Rectal smooth muscle tissue (tissue), 1 donor: ENCODE data around the gene TMEM222.
A peak's percentile ranks its signal among the peaks of the same experiment; 100 is the strongest.

Experiments
- H3K27ac ChIP-seq: one replicate; pipeline ENCODE4 v1.7.0; 2013; ENCODE audit warnings: low read depth, low read length, inconsistent platforms
- H3K27me3 ChIP-seq: one replicate; pipeline ENCODE4 v1.7.0; 2013; ENCODE audit warnings: low read length; ENCODE audit not compliant: control insufficient read depth, insufficient read depth
- H3K36me3 ChIP-seq: one replicate; pipeline ENCODE4 v1.7.0; 2013; ENCODE audit warnings: low read length; ENCODE audit not compliant: control insufficient read depth, insufficient read depth
- H3K4me1 ChIP-seq: one replicate; pipeline ENCODE4 v1.7.0; 2013; ENCODE audit warnings: low read length; ENCODE audit not compliant: control insufficient read depth, insufficient read depth
- H3K4me3 ChIP-seq: one replicate; pipeline ENCODE4 v1.7.0; 2013; ENCODE audit warnings: low read length
- H3K9ac ChIP-seq: one replicate; pipeline ENCODE4 v1.7.0; 2013; ENCODE audit warnings: low read length

TMEM222 gene

GRCh38 chr1:27335506-27336422, 13.8 kb downstream of the TMEM222 start:
- Histone ChIP-seq H3K27me3 (no peaks in the 10 kb centered on the region), H3K4me3 (no peak overlapping the region), H3K36me3 (peaks cover 20% of the 10 kb centered on the region)

DNA sequence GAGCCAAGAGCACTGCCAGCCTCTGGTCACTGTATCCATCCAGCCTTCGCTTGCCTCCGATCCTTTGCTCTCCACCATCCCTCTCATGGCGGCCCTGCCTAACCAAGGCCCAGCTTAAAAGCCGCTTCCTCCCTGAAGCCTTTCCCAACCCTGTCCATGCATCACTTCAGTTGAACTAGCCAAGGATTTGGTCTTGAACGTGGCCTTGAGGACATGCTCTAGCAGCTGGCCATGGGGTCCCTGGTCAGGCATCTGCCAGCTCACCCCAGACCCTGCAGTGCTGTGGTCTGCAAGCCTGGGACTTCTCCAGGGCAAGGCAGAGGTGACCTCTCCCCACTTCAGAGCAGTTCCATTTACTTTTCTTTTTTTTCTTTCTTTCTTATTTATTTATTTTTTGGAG, 14.8 kb downstream of the TMEM222 start:
- Histone ChIP-seq H3K9ac (no peak overlapping the region), H3K4me1 (no peaks in the 10 kb centered on the region), H3K27me3 (no peaks in the 10 kb centered on the region), H3K4me3 (no peak overlapping the region), H3K36me3 (peaks cover 20% of the 10 kb centered on the region), H3K27ac (no peak overlapping the region)

More at GRCh38 chr1:27335506-27336422, 13.8 kb downstream of the TMEM222 start:
- Histone ChIP-seq H3K9ac (no peak overlapping the region), H3K27ac (no peak overlapping the region), H3K4me1 (no peaks in the 10 kb centered on the region)

- Histone ChIP-seq H3K27me3 (no peaks in the 10 kb centered on the region), H3K9ac (no peak overlapping the region), H3K4me3 (no peak overlapping the region), H3K27ac (no peak overlapping the region), H3K36me3 (peaks cover 14% of the 10 kb centered on the region), H3K4me1 (no peaks in the 10 kb centered on the region)
Observed at GRCh38 chr1:27338751-27339150, 16.8 kb downstream of the TMEM222 start.

- Histone ChIP-seq H3K4me1 (no peaks in the 10 kb centered on the region), H3K9ac (no peak overlapping the region), H3K4me3 (no peak overlapping the region), H3K27me3 (no peaks in the 10 kb centered on the region), H3K27ac (no peak overlapping the region), H3K36me3 (peaks cover 10% of the 10 kb centered on the region)
Observed at GRCh38 chr1:27339213-27339612, 17.2 kb downstream of the TMEM222 start.

- peak within 1 kb of the TSS; percentile 70 for H3K4me3 ChIP-seq
Observed at GRCh38 chr1:27341525-27342252, 19.7 kb downstream of the TMEM222 start, which contains the start of gene SYTL1. Gene SYTL1, plus strand, starts transcription at chr1:27342022. Its CDS starts 3,313 bp downstream, at chr1:27345335.

DNA sequence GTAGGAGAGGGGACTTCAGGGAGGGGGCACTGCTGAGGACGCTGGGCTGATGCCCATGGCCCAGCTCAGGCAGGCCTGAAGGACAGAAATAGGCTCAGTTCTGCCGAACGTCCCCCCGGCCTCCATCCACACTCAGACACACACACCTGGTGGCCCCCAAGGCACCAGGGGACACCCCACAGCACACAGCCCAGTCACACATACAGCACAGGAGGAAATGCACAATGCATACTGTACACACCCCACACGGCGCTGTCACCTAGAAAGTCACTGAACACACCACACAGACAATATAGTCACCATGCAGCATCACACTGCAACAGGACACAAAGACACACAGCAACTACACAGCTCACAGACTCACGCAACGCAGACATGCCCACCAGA, 20.4 kb downstream of the TMEM222 start:
- Histone ChIP-seq H3K4me3 (peak overlapping the region; percentile 70), H3K9ac (peak overlapping the region; percentile 70), H3K27me3 (no peaks in the 10 kb centered on the region), H3K27ac (no peak overlapping the region), H3K36me3 (no peaks in the 10 kb centered on the region), H3K4me1 (no peaks in the 10 kb centered on the region)

More at GRCh38 chr1:27341525-27342252, 19.7 kb downstream of the TMEM222 start, which contains the start of gene SYTL1:
- no peaks in the 10 kb centered on the region for H3K36me3 ChIP-seq
- no peaks in the 10 kb centered on the region for H3K27me3 ChIP-seq
- no peak within 1 kb of the TSS for H3K27ac ChIP-seq
- H3K4me1 ChIP-seq: no peaks in the 10 kb centered on the region
- H3K9ac ChIP-seq: peak within 1 kb of the TSS; percentile 70

DNA sequence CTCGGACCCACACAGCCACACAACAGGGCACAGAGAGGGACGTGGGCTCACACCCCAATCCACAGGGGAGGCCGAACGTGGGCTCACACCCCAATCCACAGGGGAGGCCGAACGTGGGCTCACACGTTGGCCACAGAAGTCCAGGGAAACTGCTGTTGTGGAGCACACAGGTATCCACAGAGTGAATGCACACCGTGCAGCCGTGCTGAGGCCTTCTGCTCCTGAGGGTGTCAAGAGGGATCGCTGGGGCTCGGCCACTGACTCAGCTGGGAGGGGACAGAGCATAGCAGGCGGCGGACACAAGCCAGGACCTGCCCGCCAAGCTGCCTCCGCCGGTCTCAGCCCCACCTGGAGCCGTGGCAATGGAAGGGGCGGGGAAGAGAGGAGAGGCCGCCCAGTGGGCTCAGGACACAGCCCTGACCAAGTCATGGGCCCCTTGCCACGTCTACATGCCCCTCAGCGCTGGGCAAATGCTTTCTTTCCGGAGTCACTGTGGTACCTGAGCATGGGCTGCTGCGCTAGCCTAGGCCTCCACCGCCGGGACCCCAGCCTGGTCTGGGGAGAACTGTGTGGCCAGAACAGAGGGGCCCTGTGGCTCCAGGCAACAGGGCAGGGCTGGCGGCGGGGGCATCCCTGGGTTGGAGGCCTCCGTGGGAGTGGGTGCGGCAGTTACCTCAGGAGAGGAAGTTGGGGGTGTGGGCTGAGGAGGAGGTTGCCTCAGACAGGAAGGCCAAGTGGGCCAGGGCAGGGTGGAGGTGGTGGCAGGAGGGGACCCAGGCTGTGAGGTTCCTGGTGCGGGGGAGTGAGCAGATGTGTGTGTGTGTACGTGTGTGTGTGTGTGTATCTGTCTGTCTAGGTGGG, 21.0 kb downstream of the TMEM222 start:
- Histone ChIP-seq H3K36me3 (no peaks in the 10 kb centered on the region), H3K27ac (no peak overlapping the region), H3K4me1 (no peaks in the 10 kb centered on the region), H3K27me3 (no peaks in the 10 kb centered on the region), H3K4me3 (peak overlapping the region; percentile 70), H3K9ac (peak overlapping the region; percentile 43)

GRCh38 chr1:27343639-27344025, 21.7 kb downstream of the TMEM222 start:
- Histone ChIP-seq H3K36me3 (no peaks in the 10 kb centered on the region), H3K27ac (no peak overlapping the region), H3K9ac (no peak overlapping the region), H3K4me3 (peak overlapping the region; percentile 6), H3K27me3 (no peaks in the 10 kb centered on the region), H3K4me1 (no peaks in the 10 kb centered on the region)

- Histone ChIP-seq H3K4me3 (no peak overlapping the region), H3K9ac (no peak overlapping the region), H3K27me3 (no peaks in the 10 kb centered on the region), H3K4me1 (peaks cover 3% of the 10 kb centered on the region), H3K36me3 (no peaks in the 10 kb centered on the region), H3K27ac (no peak overlapping the region)
Observed at GRCh38 chr1:27345272-27345671, 23.3 kb downstream of the TMEM222 start.

- peaks cover 7% of the 10 kb centered on the region for H3K4me1 ChIP-seq
- H3K9ac ChIP-seq: no peak overlapping the region
- H3K4me3 ChIP-seq: no peak overlapping the region
- no peak overlapping the region for H3K27ac ChIP-seq
- no peaks in the 10 kb centered on the region for H3K27me3 ChIP-seq
- H3K36me3 ChIP-seq: no peaks in the 10 kb centered on the region
Observed at GRCh38 chr1:27346357-27346756, 24.4 kb downstream of the TMEM222 start.

DNA sequence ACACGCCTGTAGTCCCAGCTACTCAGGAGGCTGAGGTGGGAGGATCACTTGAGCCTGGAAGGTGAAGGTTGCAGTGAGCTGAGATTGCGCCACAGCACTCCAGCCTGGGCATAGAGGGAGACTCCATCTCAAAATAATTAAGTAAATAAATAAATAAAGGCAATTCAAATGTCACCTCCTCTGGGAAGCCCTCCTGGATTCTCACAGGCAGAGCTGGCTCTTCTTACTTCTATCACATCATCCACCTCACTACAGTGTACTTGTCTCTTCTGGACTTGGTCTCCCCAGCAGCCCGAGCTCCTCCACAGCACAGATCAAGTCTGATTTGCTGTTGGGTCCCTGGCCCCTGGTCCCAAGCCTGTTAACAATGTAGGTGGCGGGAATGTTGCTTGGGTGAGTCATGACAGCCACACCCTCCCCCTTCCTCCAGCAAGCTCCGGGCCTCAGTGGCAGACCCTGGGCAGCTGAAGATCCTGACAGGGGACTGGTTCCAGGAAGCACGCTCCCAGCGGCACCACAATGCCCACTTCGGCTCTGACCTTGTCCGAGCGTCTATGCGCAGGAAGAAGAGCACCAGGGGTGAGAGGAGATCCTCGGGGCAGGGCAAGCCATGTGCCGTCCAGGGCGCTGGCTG, 25.1 kb downstream of the TMEM222 start:
- Histone ChIP-seq H3K27ac (no peak overlapping the region), H3K27me3 (no peaks in the 10 kb centered on the region), H3K4me1 (peaks cover 7% of the 10 kb centered on the region), H3K36me3 (no peaks in the 10 kb centered on the region), H3K9ac (no peak overlapping the region), H3K4me3 (no peak overlapping the region)
